SIG-M5 treated with dmso at 0.1 percent for 504 hours (cell line): Measurements from ENCODE around the gene SLC25A21.
"Not testable (repeated sequence)": the region's sequence is repeated elsewhere in the genome, so short reads cannot be mapped to it uniquely, and the experiment has no call there.

ENCODE experiments used
- DNase-seq: peaks from one replicate; lab custom pipeline; 2025; ENCODE audit not compliant: unreplicated experiment; lab: John Stamatoyannopoulos, UW

Gene SLC25A21

GRCh38 chr14:36843410-36843809, 329.0 kb downstream of the SLC25A21 start:
- DNase-seq, result no peak

GRCh38 chr14:36835128-36835527, 337.3 kb downstream of the SLC25A21 start:
- no peak for DNase-seq

DNA sequence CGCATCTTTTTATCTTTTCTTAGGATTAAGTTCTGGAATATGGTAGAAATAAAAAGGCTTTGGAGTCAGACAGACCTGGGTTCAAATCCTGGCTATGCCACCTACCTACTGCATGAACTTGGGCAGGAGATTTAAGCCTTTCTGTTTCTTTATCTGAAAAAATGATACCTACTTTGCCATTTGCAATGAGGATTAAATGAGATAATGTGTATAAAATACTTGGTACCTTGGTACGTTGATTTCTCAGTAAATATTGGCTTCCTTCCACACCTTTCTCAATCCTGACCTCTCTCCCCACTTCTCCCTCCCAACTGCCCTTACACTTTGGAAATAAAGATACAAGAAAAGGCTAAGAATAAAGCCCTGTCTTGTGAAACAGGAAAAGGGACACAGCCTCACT, 338.1 kb downstream of the SLC25A21 start:
- no peak for DNase-seq

GRCh38 chr14:36829547-36829946, 342.9 kb downstream of the SLC25A21 start:
- DNase-seq, result no peak

DNA sequence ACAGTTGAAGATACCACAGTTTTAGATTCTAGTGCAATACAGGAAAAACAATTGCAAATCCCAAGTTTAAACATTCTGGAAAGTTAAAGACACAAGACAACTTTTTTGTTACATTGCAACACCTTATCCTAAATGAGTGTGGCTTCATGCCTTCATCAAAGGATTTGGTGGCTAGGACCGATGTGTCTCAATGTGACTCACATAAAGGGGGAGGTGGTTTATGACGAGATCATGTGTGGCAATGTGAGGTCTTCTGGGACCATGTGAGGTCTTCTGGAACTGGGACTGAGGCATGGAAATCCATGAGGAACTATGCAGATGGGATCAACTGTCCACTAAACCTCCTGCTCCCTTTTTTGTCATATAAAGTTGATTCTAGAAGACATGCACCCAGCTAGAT, 344.5 kb downstream of the SLC25A21 start:
- no peak for DNase-seq

- no peak for DNase-seq
Observed at GRCh38 chr14:36826614-36827013, 345.8 kb downstream of the SLC25A21 start.

DNA sequence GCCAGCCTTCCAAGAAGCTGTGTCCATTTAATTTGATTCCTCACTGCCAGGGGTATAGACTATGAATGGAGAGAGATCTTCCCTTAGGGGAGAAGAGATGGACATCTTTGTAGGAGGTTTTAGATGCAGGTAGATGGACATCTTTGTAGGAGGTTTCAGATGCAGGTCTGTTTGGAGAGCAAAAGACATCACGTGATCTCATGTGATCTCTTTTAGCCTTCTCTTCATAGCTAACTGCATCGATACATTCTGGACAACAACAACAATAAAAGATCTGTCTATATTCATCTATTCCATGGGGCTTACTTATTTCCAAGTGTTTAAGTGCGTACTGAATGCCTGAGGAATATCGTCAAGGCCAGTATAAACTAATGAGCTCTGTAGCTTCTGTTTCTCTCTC, 347.6 kb downstream of the SLC25A21 start:
- no peak for DNase-seq

DNA sequence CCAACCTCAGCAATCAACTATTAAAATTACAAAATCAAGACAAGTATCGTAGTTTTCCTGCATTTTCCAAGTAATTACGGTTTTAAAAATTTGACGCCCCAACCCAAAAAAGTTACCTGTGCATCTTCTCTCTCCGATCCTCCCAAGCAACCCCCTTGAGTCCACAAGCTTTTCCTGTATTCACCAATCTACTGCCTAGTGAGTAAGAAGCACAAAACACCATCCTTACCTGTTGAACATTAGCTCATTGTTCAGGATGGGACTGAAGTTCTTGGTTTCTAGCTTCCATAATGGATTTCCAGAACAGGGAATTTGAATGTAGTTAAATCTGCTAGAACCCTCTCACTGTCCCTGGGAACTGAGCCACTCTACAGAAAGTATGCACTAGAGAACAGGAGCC, 348.8 kb downstream of the SLC25A21 start:
- DNase-seq, result no peak

GRCh38 chr14:36822685-36823084, 349.7 kb downstream of the SLC25A21 start:
- no peak for DNase-seq

GRCh38 chr14:36820901-36821300, 351.5 kb downstream of the SLC25A21 start:
- DNase-seq, result no peak

GRCh38 chr14:36820111-36820709, 352.2 kb downstream of the SLC25A21 start:
- no peak for DNase-seq

GRCh38 chr14:36818794-36819384, 353.5 kb downstream of the SLC25A21 start:
- no peak for DNase-seq

- DNase-seq, result no peak
Observed at GRCh38 chr14:36818246-36818645, 354.2 kb downstream of the SLC25A21 start.

- no peak for DNase-seq
Observed at GRCh38 chr14:36817071-36817930, 355.1 kb downstream of the SLC25A21 start.

GRCh38 chr14:36816481-36816880, 355.9 kb downstream of the SLC25A21 start:
- DNase-seq, result no peak

DNA sequence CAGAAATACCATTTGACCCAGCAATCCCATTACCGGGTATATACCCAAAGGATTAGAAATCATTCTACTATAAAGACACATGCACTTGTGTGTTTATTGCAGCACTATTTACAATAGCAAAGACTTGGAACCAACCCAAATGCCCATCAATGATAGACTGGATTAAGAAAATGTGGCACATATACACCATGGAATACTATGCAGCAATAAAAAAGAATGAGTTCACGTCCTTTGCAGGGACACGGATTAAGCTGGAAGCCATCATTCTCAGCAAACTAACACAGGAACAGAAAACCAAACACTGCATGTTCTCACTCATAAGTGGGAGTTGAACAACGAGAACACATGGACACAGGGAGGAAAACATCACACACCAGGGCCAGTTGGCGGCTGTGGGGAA, 357.6 kb downstream of the SLC25A21 start:
- not testable (repeated sequence) for DNase-seq

DNA sequence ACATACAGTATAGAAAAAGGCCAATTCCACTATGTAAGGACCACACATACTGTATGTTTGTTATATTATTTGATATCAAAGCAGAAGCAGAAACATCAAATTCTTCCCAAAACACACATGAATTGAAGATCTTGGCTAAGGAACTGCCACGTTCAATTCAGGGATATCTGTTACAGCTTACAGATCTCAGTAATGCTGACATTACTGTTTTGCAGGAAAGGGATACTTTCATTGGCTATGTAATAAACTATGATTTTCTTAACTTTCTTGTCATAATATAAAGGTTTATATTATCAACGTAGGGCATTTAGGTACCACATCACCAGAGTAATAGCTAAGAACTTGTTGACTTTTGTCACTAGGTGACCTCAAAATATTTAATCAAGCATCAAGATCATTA, 362.2 kb downstream of the SLC25A21 start:
- DNase-seq, result no peak

DNA sequence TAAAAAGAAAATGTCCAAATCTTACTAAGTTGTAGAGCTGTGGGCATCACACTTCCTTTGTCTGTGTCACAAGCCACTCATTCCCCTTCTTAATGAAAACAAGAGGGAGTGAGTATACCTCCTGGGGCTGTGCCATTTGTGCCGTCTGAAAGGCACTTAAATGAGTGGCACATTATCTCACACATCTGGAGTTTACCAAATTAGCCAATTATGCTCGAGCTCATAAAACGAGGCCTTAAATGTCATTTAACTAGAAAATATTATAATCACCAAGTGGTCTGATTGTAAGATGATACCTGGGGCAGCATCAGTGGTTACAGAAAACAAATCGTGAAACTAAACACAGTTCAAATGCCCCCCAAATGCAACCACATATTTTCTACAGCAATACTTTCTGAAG, 364.7 kb downstream of the SLC25A21 start:
- no peak for DNase-seq

DNA sequence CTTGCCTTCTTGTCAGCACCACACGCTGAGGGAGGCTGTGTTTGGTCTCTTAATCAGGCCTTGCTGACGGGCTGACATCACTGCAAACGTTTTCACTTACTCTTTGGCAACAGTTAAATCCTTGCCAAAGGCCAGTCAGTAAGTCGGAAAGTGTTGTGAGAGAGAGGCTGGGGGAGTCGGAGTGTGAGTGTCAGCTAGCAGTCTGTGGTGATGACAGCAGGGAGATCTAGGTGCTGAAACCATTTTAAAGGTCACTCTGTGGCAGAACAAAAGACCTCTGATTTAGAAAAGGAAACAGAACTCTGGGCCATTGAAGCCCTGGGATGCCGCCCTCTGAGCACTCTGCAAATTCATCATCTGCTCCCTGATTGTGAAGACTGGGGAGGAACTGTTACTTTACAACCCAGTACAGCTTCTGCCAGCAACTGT, 367.3 kb downstream of the SLC25A21 start:
- no peak for DNase-seq

GRCh38 chr14:36797634-36798033, 374.8 kb downstream of the SLC25A21 start:
- DNase-seq, result no peak

GRCh38 chr14:36791402-36791801, 381.0 kb downstream of the SLC25A21 start:
- DNase-seq, result no peak

DNA sequence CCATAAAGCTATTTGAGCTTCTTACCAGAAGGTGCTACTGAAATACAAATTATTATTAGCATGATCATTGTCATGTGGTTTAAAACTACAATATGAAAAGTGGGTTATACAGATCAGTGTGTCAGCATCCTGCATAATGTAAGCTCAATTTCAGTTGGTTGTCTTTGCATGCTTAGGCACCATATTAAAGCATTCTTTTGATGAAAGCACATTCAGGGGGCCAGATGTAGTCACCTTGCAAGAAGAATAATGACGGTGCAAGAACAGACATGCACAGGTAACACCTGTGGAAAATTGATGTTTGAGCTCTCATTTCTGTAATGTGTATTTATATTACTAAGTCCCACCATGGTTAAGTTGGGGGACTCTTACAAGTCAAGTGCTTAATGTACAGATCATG, 386.9 kb downstream of the SLC25A21 start:
- no peak for DNase-seq
